SH-SY5Y (cell line): Measurements from ENCODE around the gene IGHMBP2.

Experiments
- GATA2 ChIP-seq: IDR thresholded peaks from 2 replicates; pipeline ENCODE4 v1.6.1; 2011; ENCODE audit warnings: mild to moderate bottlenecking, low read depth, low read length
- GATA3 ChIP-seq: IDR thresholded peaks from 2 replicates; pipeline ENCODE4 v1.6.1; 2011; ENCODE audit warnings: low read depth, mild to moderate bottlenecking, low read length, moderate library complexity

DNA sequence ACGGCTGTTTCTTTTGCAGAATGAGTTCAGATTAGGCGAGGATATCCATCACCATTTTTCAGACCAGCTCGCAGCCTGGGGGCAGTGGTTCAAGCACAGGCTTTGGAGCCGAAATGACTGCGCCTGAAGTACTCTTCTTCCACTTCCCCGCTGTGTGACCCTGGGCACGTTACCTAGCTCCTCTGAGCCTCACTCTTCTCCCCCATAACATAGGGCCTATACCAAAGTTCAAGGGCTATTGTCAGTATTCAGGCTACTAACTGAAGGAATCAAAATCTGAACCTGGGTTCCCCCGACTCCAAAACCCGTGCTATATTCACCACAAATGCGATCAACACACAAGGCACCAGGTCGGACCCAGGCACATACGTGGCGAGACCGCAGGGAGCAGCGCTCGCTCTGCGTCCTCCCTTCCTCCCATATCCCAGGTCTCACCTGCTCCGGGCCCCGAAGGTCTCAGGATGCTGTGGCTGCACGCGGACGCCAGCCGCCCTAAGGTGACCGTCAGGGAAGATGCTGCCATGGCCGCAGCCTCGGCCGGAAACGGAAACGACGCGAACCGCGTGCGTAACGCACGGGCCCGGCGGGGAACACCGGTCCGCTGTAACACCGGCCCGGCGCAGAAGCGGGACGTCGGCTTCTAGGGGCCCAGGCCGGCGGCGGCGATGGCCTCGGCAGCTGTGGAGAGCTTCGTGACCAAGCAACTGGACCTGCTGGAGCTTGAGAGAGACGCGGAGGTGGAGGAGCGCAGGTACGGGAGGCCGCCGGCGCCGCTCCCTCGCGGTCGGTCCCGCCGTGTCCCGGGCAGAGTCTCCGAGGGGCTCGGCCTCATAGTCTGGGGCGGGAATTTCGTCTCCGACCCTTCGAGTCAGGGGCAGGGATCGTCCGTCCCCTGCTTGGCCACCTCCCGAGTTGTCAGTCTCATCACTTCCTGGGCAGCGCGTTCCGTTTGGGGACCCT, at the start of gene IGHMBP2, which contains the start of gene MRPL21:
- TF ChIP-seq GATA3 (no peak), GATA2 (no peak)
